KOPT-K1 (cell line): ENCODE measurements around the gene CACNA2D1.

Experiments
- H3K27ac ChIP-seq: fragments of 200-600 bp; sonication (generic); 2 replicates; pipeline ENCODE4 v1.5.1; 2016; ENCODE audit warnings: antibody characterized with exemption, mild to moderate bottlenecking, low read depth, low read length; ENCODE audit not compliant: poor library complexity, severe bottlenecking
- H3K36me3 ChIP-seq: fragments of 200-600 bp; sonication (generic); 2 replicates; pipeline ENCODE4 v1.5.1; 2017; ENCODE audit warnings: antibody characterized with exemption, mild to moderate bottlenecking, low read length, moderate library complexity; ENCODE audit not compliant: insufficient read depth
- H3K9me3 ChIP-seq: fragments of 200-600 bp; sonication (generic); 2 replicates; pipeline ENCODE4 v1.5.1; 2017; ENCODE audit warnings: antibody characterized with exemption, low read length, mild to moderate bottlenecking; ENCODE audit not compliant: insufficient read depth, poor library complexity, severe bottlenecking

The CACNA2D1 gene

DNA sequence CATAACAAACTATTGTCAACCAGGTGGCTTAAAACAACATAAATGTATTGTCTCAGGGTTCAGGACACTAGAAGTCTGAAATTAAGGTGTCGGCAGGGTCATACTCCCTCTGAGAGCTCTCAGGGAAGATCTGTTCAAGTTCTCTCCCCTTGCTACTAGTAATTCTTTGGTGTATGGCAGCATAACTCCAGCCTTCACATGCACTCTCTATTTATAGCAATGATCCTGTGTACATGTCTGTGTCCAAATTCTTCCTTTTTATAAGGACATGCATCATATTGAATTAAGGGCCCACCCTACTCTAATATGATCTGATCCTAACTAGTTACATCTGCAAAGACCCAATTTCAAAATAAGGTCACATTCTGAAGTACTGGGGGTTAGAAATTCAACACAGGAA lies 27.2 kb downstream of the CACNA2D1 start:
- Histone ChIP-seq H3K9me3 (no peaks in the 10 kb centered on the region), H3K27ac (no peak overlapping the region), H3K36me3 (no peaks in the 10 kb centered on the region)

DNA sequence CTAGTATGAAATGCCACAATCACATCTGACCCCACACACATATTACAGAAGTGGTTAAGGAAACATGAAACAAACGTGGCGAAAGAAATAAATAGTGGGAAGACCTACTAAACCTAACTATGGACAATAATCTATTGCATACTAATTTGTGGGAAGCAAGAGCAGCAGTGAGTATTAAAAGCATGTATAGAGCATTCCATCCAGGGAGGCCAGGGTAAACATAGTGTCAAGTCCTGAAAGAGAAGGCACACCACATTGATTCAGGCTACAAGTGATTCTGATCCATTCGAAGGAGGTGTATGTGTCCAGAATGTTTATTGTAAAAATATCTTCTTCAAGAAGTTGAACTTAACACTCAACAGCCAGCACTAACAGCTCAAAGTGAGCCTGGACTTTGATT lies 29.2 kb downstream of the CACNA2D1 start:
- Histone ChIP-seq H3K36me3 (no peaks in the 10 kb centered on the region), H3K9me3 (no peaks in the 10 kb centered on the region), H3K27ac (no peak overlapping the region)

DNA sequence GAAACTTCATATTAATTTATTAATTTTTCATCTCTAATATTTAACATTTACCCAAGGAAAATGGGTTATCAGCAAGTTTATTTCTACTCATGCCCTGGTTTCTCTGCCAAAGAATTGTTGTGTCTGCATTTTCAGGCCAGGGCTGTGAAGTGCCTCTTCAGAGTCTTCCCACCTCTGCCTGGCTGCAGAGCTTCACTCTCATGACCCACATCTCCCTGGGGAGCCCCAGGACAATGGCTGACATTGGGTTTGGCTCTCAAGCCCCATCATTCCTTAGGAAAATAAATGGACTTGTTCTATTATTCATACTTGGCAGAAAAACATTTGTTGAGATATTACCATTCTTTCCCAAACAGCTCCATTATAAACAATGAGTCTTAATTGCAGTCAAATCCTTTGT lies 30.3 kb downstream of the CACNA2D1 start:
- H3K9me3 ChIP-seq, result no peaks in the 10 kb centered on the region
- H3K36me3 ChIP-seq, result no peaks in the 10 kb centered on the region
- H3K27ac ChIP-seq, result no peak overlapping the region

DNA sequence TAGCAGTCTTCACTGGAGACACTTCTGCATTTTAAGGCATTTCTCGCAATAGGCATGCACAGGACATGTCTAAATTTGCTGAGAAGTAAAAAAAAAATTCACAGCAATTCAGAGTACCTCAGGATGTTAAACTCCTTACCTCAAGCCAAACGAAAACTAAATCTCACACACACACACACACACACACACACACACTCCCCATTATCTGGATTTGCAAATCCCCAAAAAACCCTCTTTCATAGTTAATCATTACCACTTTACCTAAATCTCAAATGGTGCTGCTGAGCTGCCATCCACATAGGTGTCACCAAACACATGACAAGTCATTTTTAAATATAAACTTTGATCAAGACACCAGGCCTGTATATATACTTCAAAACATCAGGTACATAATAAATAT lies 31.8 kb downstream of the CACNA2D1 start:
- no peaks in the 10 kb centered on the region for H3K36me3 ChIP-seq
- no peaks in the 10 kb centered on the region for H3K9me3 ChIP-seq
- no peak overlapping the region for H3K27ac ChIP-seq

DNA sequence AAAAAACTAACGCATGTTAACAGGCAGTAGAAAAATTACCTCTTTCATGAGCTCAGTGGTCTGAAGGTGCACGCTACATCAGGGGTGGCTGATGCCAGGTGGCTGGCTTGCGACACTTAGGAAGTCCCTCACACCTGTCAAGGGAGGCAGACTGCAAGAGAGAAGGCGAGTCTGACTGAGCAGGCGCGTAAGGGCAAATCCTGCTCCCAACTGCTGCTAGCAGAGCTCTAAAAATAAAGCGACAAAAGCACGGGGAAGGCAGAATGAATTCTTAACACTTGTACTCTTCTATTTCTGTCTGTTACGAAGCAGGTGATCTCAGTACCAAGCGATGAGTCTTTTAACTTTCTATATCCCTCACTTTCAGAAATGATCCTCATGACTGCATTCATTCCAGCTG lies 33.1 kb downstream of the CACNA2D1 start:
- H3K27ac ChIP-seq, result no peak overlapping the region
- H3K36me3 ChIP-seq, result no peaks in the 10 kb centered on the region
- no peaks in the 10 kb centered on the region for H3K9me3 ChIP-seq

DNA sequence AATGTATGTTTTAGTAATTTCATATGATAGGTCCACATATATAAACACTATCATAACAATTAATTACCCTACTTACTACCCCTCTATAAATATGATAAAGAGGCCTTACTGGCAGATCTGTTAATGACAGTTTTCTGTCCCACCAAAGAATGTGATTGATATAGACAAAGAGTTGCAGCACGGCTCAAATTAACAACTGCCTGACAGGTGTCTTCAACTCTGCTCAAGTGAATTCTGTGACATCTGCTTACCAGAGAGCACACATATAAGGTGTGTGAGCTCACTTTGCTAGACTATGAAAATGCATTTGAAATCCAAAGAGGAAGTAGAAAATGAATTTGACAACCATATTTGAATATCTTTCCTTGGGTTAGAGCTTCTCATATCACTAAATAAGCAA lies 36.6 kb downstream of the CACNA2D1 start:
- H3K9me3 ChIP-seq, result no peaks in the 10 kb centered on the region
- no peaks in the 10 kb centered on the region for H3K36me3 ChIP-seq
- H3K27ac ChIP-seq, result no peak overlapping the region

DNA sequence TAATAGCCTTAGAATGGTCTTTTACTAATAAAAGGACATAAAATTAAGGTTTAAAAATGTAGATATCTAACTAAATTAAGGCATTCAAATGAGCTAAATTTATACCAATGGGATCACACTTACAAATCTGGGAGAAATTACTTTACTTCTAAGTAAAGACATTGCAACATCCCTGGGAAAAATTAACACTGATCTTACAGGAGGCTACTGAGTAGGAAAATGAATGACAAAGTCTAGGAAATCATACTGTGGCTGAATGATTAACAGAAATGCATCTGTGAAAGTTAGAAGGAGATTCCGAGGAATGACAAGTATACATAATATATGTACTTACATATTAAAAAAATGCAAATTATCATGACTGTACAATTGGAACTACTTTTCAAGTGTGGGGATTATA lies 38.3 kb downstream of the CACNA2D1 start:
- no peak overlapping the region for H3K27ac ChIP-seq

DNA sequence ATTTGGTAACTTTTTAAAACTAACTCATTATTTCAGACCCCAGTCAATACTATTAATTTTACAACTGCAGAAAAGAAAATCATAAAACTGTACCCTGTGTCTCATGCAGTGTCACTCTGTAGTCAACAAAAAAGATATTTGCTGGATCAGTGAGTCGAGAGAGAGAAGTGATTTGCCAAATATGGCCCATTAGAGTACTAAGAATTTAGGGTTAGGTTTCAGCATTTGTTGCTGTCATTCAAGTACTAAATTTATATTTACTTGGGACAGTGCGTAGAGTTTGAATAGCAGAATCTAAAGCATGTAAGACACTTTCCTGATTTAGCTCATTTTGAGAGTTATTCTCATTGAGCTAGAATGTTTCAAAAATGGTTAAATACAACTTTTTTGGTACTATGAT lies 38.9 kb downstream of the CACNA2D1 start:
- Histone ChIP-seq H3K36me3 (no peaks in the 10 kb centered on the region), H3K27ac (no peak overlapping the region), H3K9me3 (no peaks in the 10 kb centered on the region)

More for the DNA sequence above, 38.3 kb downstream of the CACNA2D1 start:
- Histone ChIP-seq H3K36me3 (no peaks in the 10 kb centered on the region), H3K9me3 (no peaks in the 10 kb centered on the region)

DNA sequence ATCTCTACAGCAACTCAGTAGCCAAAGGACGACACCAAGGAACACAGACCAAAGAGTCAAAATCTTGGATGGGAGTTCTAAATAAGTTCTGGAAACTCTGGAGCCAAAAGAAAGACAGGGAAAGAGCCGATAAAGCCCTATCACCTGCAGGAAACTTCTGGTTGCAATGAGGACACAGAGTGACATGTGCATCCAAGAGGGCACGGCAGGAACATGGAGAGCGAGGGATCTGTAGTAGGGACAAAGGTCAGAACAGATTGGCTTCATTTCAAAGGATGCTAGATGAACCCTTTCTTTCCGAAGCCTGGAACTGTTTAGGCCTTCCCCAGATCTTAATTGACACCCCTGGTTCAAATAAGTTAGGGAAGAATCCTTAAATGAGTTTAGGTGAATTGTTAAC lies 39.5 kb downstream of the CACNA2D1 start:
- Histone ChIP-seq H3K36me3 (no peaks in the 10 kb centered on the region), H3K27ac (no peak overlapping the region), H3K9me3 (no peaks in the 10 kb centered on the region)

DNA sequence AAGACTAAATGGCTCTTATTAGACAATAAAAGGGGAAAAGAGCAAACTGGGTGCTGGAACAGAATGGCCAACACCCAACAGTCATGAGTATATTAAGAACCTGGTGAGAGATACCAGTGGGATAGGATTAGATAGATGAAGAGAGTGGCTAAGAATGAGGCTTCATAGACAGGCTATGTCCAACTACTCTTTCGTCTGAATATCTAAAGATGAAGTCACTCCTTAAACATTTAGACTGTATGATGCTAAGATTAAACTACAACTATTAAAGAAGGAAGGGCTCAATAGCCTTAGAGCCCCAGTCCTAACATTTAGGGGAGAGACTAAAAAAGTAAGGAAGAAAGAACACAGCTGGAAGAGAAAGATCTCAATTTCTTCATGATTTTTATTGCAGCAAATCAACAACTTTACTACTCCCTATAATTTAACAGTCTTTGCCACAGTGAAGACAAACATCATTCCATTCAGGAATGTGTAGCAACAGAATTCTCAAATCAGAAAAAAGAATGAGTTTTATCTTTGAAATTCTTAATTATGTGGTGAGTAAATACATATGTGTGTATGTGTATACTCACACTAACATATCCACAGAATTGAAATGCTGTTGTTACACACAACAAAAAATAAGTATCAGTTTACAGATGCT lies 45.6 kb downstream of the CACNA2D1 start:
- H3K9me3 ChIP-seq, result no peaks in the 10 kb centered on the region
- no peaks in the 10 kb centered on the region for H3K36me3 ChIP-seq
- no peak overlapping the region for H3K27ac ChIP-seq

DNA sequence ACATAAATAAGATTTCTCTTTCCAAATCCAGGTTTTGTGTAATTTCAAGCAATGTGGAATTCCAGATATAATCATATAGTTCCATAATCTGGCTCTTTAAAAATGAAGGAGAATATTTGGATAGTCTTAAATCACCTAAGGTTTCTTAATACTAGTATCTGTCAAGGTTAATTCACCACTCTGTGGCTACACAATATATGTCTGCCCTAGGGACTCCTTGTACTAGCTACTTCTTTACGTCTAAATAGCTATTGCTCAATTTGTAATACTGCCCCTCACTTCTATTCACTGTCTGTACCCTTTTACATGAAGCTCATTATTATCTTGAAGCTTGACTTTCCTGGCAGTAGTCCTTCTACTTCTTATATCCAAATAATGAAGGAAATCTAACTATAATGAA lies 47.2 kb downstream of the CACNA2D1 start:
- Histone ChIP-seq H3K27ac (no peak overlapping the region), H3K9me3 (no peaks in the 10 kb centered on the region), H3K36me3 (no peaks in the 10 kb centered on the region)

DNA sequence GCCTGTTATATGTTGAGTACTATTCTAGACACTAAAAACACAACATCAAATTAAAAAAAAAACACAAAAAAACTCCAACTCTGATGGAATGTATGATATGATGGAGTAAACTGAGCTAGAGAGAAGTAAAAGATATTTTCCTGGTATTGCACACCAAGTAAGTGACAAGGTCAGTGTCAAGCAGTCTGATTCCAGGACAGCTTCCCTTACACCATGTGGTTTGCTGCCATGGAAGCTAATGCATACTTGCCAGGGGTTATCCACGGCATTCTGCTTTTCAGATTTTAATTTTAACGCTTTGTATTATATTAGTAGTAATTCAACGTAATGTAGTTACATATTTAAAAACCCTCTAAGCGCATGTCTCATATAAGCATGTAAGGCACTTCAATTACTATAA lies 48.4 kb downstream of the CACNA2D1 start:
- Histone ChIP-seq H3K36me3 (no peaks in the 10 kb centered on the region), H3K9me3 (no peaks in the 10 kb centered on the region), H3K27ac (no peak overlapping the region)

DNA sequence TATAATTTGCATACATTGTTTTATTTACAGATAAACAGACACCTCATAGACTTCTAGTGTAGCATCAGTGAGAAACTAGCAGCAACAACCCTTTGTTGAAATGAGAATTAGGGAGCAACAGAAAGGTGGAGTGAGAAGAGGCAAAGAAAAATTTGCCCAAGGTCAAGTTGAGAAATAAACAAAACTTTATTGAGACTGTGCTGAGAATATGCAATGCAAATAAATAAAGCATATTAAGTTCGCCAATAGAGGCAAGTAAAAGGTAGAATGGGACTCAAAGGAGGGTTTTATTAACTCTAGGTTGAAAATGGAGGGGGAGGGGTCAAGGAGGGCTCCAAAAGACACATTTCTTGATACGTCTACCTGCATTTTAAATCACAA lies 49.7 kb downstream of the CACNA2D1 start:
- no peaks in the 10 kb centered on the region for H3K36me3 ChIP-seq
- no peaks in the 10 kb centered on the region for H3K9me3 ChIP-seq
- H3K27ac ChIP-seq, result no peak overlapping the region

DNA sequence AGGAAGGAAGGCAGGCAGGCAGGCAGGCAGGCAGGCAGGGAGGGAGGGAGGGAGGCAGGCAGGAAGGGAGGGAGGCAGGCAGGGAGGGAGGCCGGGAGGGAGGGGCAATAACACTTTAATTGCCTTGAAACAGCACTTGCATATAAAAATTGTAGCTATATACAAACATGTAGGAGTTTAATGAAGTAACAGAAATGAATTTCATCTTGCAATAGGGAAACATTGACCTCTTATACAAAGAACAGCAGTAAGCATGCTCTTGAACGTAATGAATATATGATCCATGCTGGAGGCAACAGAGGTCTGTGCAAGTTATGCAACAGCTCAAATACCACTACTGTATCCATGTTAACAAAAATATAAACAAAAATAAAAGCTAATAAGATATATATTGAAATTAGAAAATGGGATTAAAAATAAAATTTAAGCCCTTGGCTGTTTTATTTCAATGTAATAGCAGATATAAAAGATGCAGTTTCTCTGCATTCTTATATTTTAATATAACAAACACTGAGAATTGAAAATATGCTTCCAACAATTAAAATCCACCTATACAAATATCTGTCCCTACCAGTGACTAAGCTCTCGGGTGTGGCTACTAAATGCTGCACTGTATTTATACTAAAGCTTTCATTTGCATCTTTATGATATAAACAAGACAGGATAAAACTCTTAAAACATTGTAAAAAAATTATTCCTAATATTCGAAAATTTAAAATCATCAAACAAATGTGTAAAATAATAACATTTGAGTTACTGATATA lies 50.3 kb downstream of the CACNA2D1 start:
- Histone ChIP-seq H3K27ac (no peak overlapping the region), H3K9me3 (no peaks in the 10 kb centered on the region), H3K36me3 (no peaks in the 10 kb centered on the region)

DNA sequence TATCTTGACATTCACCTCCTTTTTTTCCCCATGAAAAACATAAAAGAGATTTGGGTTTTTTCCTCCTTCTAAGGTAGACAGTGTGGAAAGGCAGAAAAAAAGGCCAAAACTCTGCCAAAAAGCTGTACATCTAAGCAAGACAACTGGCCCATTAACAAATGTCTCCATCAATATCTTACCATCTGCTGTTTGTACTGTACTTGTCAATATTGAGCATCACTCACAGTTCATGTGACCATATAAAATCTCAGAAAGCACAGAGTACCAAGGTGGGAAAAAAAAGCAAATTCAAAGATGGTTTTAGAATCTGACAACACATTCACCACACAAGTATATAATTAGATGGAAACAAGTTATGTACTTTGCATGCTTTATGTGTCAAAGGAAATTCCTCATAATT lies 52.6 kb downstream of the CACNA2D1 start:
- H3K9me3 ChIP-seq, result no peaks in the 10 kb centered on the region
- no peaks in the 10 kb centered on the region for H3K36me3 ChIP-seq
- no peak overlapping the region for H3K27ac ChIP-seq

DNA sequence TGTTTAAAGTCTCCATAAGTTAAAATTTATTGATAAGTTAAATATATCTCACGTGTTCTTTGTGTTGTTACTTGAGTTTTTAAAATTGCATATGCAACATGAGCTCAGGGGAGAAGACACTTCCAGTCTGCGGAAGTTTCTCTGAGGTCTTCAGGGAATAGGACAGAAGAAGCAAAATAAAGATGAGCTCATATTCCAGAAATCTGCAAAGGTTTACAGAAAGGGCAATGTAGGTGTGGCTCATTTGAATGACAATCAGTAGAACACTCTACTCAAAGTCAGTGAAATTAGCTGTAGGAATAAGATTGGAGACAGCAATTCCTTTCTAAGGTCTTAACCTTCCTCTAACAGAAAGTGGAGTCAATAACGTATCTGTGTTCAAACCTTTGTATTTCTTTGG lies 53.7 kb downstream of the CACNA2D1 start:
- Histone ChIP-seq H3K27ac (no peak overlapping the region), H3K9me3 (no peaks in the 10 kb centered on the region), H3K36me3 (no peaks in the 10 kb centered on the region)
